Lung (tissue), 12 donors: ENCODE data around the gene ATMIN. TPM values are rescaled to one million over a fixed set of nuclear protein-coding genes. Genes with fewer than 3 reads are reported as not detected.
A peak's percentile ranks its signal among the peaks of the same experiment; 100 is the strongest.

Experiments used
- ATAC-seq: fragments of 200-7000 bp; cut with Tn5 transposase; one replicate; pipeline ENCODE4 v1.9.1; 2020; ENCODE audit warnings: moderate number of reproducible peaks; ENCODE audit not compliant: insufficient read depth, low FRiP score
- DNase-seq, 3 donors: peaks; one replicate each; pipeline ENCODE4 v3.0.0-alpha.2; 2013 to 2017
- H3K27ac ChIP-seq, 2 donors: one replicate each; pipeline ENCODE4 v1.5.1; 2013; ENCODE audit warnings: mild to moderate bottlenecking in 2 of 2, moderate library complexity in 2 of 2, control low read depth in 1 of 2, inconsistent platforms in 1 of 2, low read depth in 1 of 2, low read length in 1 of 2
- H3K27me3 ChIP-seq, 3 donors: one replicate each; pipeline ENCODE4 v1.5.1; 2013; ENCODE audit warnings: low read length in 2 of 3; ENCODE audit not compliant: control insufficient read depth in 3 of 3, insufficient read depth in 3 of 3
- H3K36me3 ChIP-seq, 4 donors: one replicate each; pipeline ENCODE4 v1.5.1; 2013; ENCODE audit warnings: low read length in 4 of 4, mild to moderate bottlenecking in 1 of 4, moderate library complexity in 1 of 4; ENCODE audit not compliant: control insufficient read depth in 4 of 4, insufficient read depth in 4 of 4
- H3K4me1 ChIP-seq, 5 donors: one replicate each; pipeline ENCODE4 v1.5.1; 2013; ENCODE audit warnings: low read length in 5 of 5, mild to moderate bottlenecking in 2 of 5, moderate library complexity in 1 of 5; ENCODE audit not compliant: control insufficient read depth in 5 of 5, insufficient read depth in 5 of 5
- H3K4me3 ChIP-seq: one replicate; pipeline ENCODE4 v1.5.1; 2013; ENCODE audit warnings: mild to moderate bottlenecking, control low read depth, moderate library complexity
- H3K9ac ChIP-seq, 2 donors: one replicate each; pipeline ENCODE4 v1.5.1; 2013; ENCODE audit warnings: low read length in 2 of 2, control low read depth in 1 of 2; ENCODE audit not compliant: insufficient read depth in 1 of 2
- H3K9me3 ChIP-seq, 4 donors: one replicate each; pipeline ENCODE4 v1.5.1; 2013; ENCODE audit warnings: low read length in 3 of 4, mild to moderate bottlenecking in 1 of 4, moderate library complexity in 1 of 4; ENCODE audit not compliant: control insufficient read depth in 4 of 4, insufficient read depth in 3 of 4
- WGBS, 2 donors: extraction: QIAGEN DNeasy Blood & Tissue Kit; methylation state at CpG; one replicate each; pipeline ENCODE4 v1.1.7; 2013; 5-methylcytosine and 5-hydroxymethylcytosine counted together
- polyA plus RNA-seq, 2 donors: library from polyadenylated mRNA; stranded (reverse); fragments of 200-250 nt; gene quantifications; one replicate each; pipeline ENCODE4 v1.2.1, GENCODE V29; 2013
- total RNA-seq, 2 donors: library from RNA; depleted of rRNA in 1 of 2; stranded (reverse); fragments of >200 nt in 1 of 2; gene quantifications; one replicate each; pipeline ENCODE4 v1.2.1, GENCODE V29; 2014 to 2021
- TF ChIP-seq, protein P1 (sequence below): IDR thresholded peaks from 2 replicates; pipeline ENCODE4 v1.5.1; 2012; ENCODE audit warnings: mild to moderate bottlenecking; ENCODE audit errors: control extremely low read depth, extremely low read depth
- donor health status: control.
- donor health status: control.
- donor health status: Bipolar disorder and iron deficiency.
- donor health status: healthy.
- donor health status: DM: yes; HTN: yes; CAD: no.

Gene ATMIN
- total and polyA plus RNA-seq, 4 donors, result 11.6 to 28.8 (median 19.1) TPM

DNA sequence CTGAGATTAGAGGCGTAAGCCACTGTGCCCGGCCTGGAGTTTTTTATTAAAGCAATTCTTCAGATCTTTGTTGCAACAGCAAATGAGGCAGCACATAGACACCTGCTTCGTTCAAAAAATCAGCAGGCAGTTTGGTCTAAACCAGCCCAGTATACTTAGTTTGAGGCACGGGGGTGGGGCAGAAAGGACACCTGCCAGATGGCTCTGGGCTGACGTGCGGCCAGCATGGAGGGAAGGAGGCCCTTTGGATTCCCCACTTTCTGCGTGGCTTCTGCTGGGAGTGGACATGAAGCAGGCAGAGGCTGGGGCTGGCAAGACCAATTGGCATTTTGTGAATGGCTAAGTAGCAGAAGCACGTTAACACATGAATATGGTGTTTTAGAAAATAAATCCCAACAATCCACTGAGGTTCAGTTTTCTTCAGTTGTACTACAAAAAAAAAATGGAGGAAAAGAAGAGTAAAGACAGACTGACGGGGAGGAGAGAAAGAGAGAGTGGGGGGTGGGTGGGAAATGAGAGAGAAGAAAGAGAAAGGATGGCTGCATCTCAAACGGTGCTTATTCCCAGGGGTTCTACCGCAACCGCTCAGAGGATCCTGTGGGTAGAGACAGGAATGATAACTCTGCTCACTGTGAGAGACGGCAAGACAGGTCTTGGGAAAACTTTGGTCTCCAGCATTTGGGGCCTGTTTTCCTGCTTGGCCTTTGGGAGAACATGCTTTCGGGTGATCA, 25.1 kb downstream of the ATMIN start:
- Histone ChIP-seq H3K27me3 (no peaks in the 10 kb centered on the region), H3K27ac (no peak overlapping the region), H3K4me1 (no peaks in the 10 kb centered on the region), H3K4me3 (no peak overlapping the region), H3K9ac (no peak overlapping the region), H3K36me3 (no peaks in the 10 kb centered on the region), H3K9me3 (no peaks in the 10 kb centered on the region)
- DNase-seq (no peak), ATAC-seq (no peak)
- 88 to 89% methylated on average over 14 of the region's 14 CpGs for WGBS, 2 donors
- TF ChIP-seq, protein P1, sequence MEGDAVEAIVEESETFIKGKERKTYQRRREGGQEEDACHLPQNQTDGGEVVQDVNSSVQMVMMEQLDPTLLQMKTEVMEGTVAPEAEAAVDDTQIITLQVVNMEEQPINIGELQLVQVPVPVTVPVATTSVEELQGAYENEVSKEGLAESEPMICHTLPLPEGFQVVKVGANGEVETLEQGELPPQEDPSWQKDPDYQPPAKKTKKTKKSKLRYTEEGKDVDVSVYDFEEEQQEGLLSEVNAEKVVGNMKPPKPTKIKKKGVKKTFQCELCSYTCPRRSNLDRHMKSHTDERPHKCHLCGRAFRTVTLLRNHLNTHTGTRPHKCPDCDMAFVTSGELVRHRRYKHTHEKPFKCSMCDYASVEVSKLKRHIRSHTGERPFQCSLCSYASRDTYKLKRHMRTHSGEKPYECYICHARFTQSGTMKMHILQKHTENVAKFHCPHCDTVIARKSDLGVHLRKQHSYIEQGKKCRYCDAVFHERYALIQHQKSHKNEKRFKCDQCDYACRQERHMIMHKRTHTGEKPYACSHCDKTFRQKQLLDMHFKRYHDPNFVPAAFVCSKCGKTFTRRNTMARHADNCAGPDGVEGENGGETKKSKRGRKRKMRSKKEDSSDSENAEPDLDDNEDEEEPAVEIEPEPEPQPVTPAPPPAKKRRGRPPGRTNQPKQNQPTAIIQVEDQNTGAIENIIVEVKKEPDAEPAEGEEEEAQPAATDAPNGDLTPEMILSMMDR, result no peak

DNA sequence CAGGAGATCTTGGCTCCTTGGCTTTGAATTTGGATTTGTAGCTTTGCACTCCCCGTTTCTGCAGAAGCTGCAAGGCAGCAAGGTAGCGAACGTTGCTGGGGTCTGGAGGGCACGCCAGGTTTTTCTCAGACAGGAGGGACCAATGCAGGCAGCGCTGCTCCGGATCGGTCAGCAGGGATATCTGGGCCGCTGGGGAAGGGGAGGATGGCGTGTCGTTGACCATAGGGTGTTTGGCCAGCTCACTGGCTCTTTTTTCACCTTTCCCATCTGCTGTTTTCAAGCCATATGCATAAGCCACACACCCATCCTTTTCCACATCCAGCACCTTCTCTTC, 25.6 kb downstream of the ATMIN start:
- Histone ChIP-seq H3K27me3 (no peaks in the 10 kb centered on the region), H3K9ac (no peak overlapping the region), H3K27ac (no peak overlapping the region), H3K9me3 (no peaks in the 10 kb centered on the region), H3K4me1 (no peaks in the 10 kb centered on the region), H3K36me3 (no peaks in the 10 kb centered on the region), H3K4me3 (no peak overlapping the region)
- TF ChIP-seq, protein P1, result no peak
- ATAC-seq (no peak), DNase-seq (no peak)
- WGBS, 2 donors, result 91 to 94% methylated on average over 10 of the region's 10 CpGs

DNA sequence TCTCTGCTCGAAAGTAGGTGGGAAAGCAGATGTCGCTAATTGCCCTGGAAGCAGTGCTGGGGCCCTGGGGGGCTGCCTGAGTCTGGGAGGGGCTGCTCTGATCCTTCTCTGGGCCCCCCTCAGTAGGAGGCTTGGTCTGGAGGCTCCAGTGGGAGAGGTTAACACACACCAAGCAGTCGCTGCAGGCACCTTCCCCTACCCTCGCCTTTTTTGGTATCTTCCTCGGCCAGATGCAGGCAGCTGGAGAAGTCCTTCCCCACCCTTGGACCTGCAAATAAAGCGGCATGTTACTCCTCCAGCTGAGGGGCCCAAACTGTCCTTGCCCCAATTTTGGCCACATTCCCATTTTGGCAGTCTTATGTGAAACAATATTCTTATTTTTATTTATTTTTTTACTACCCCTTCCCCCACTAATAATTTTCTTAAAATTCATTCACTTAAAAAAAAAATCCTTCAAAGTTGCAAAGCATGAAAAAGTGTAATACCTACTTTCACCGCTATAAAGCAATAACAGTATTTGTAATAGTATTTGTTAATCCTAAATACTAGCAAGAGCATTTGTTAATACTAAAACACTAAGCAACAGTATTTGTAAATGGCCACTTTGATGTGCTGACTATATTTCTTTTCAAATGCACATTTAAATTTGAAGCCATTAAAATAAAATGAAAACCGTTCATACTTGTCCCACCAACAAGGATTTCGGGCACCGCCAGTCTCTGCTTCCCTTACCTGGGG, 26.4 kb downstream of the ATMIN start:
- Histone ChIP-seq H3K27ac (no peak overlapping the region), H3K36me3 (no peaks in the 10 kb centered on the region), H3K9me3 (no peaks in the 10 kb centered on the region), H3K4me1 (no peaks in the 10 kb centered on the region), H3K4me3 (no peak overlapping the region), H3K9ac (no peak overlapping the region), H3K27me3 (no peaks in the 10 kb centered on the region)
- TF ChIP-seq, protein P1, result no peak
- ATAC-seq, result no peak
- WGBS, 2 donors, result 93 to 98% methylated on average over 10 of the region's 10 CpGs
- peak in 1 of 3 donors; percentile 8 for DNase-seq
